Measurements from ENCODE around the gene TOLLIP.
A peak's percentile ranks its signal among the peaks of the same experiment; 100 is the strongest.

The TOLLIP gene

GRCh38 chr11:1263010-1263409 lies 46.4 kb downstream of the TOLLIP start:
- no peak for DNase-seq (ENCODE audit: low read depth in 2 of 2)
- peak overlapping the region; percentile 5 to 43 for H3K4me3 ChIP-seq (replicated peaks in 1 of 2; ENCODE audit: low read depth in 2 of 2, low read length in 2 of 2)
- TF ChIP-seq CTCF (IDR thresholded peaks at IDR 0.05; ENCODE audit: low read depth, low read length), result no peak

GRCh38 chr11:1262172-1263006 lies 47.0 kb downstream of the TOLLIP start:
- TF ChIP-seq CTCF (IDR thresholded peaks at IDR 0.05; ENCODE audit: low read depth, low read length), result no peak
- peak overlapping the region; percentile 40 to 43 for H3K4me3 ChIP-seq (replicated peaks in 1 of 2; ENCODE audit: low read depth in 2 of 2, low read length in 2 of 2)
- peak; percentile 91 to 95 for DNase-seq (ENCODE audit: low read depth in 2 of 2)

- no peak for DNase-seq (ENCODE audit: low read depth in 2 of 2)
- no peak for TF ChIP-seq CTCF (IDR thresholded peaks at IDR 0.05; ENCODE audit: low read depth, low read length)
- no peak overlapping the region for H3K4me3 ChIP-seq (replicated peaks in 1 of 2; ENCODE audit: low read depth in 2 of 2, low read length in 2 of 2)
These were observed 48.0 kb downstream of the TOLLIP start for GRCh38 chr11:1261241-1262071.

GRCh38 chr11:1260620-1261019 lies 48.8 kb downstream of the TOLLIP start:
- no peak for DNase-seq (ENCODE audit: low read depth in 2 of 2)
- H3K4me3 ChIP-seq (replicated peaks in 1 of 2; ENCODE audit: low read depth in 2 of 2, low read length in 2 of 2), result no peak overlapping the region
- no peak for TF ChIP-seq CTCF (IDR thresholded peaks at IDR 0.05; ENCODE audit: low read depth, low read length)

GRCh38 chr11:1260023-1260501 lies 49.4 kb downstream of the TOLLIP start:
- TF ChIP-seq CTCF (IDR thresholded peaks at IDR 0.05; ENCODE audit: low read depth, low read length), result no peak
- peak; percentile 18 to 27 for DNase-seq (ENCODE audit: low read depth in 2 of 2)
- no peak overlapping the region for H3K4me3 ChIP-seq (replicated peaks in 1 of 2; ENCODE audit: low read depth in 2 of 2, low read length in 2 of 2)

- TF ChIP-seq CTCF (IDR thresholded peaks at IDR 0.05; ENCODE audit: low read depth, low read length), result no peak
These were observed 49.9 kb downstream of the TOLLIP start for GRCh38 chr11:1259561-1259960.

More at GRCh38 chr11:1259561-1259960, 49.9 kb downstream of the TOLLIP start:
- H3K4me3 ChIP-seq (replicated peaks in 1 of 2; ENCODE audit: low read depth in 2 of 2, low read length in 2 of 2), result no peak overlapping the region
- no peak for DNase-seq (ENCODE audit: low read depth in 2 of 2)

Data from cardiac fibroblast (primary cell).